ENCODE data around the gene TTC21A. TPM values are rescaled to one million over a fixed set of nuclear protein-coding genes. Genes with fewer than 3 reads are reported as not detected.

TTC21A gene
- total RNA-seq, 4 donors from 2014 or later, result 2.8 to 16.3 (median 6.1) TPM

GRCh38 chr3:39079530-39079929, 27.9 kb upstream of the TTC21A start:
- Histone ChIP-seq H3K4me1 (no peaks in the 10 kb centered on the region), H3K9me3 (no peaks in the 10 kb centered on the region), H3K27ac (no peak overlapping the region), H3K36me3 (no peaks in the 10 kb centered on the region), H3K4me3 (no peak overlapping the region), H3K27me3 (no peaks in the 10 kb centered on the region)
- TF ChIP-seq POLR2A (IDR thresholded peaks at IDR 0.05), result no peak
- TF ChIP-seq CTCF (IDR thresholded peaks at IDR 0.05), result no peak
- no peak for DNase-seq
- intact Hi-C loops (cut with DNase I; ENCODE audit: low total_unique reads), result no loop called here

GRCh38 chr3:39080026-39080425, 27.5 kb upstream of the TTC21A start:
- H3K4me3 ChIP-seq, result no peak overlapping the region
- H3K27ac ChIP-seq, result no peak overlapping the region
- no peaks in the 10 kb centered on the region for H3K27me3 ChIP-seq
- no peaks in the 10 kb centered on the region for H3K36me3 ChIP-seq
- DNase-seq, result no peak
- TF ChIP-seq POLR2A (IDR thresholded peaks at IDR 0.05) (no peak), CTCF (IDR thresholded peaks at IDR 0.05) (no peak)
- no peaks in the 10 kb centered on the region for H3K9me3 ChIP-seq
- H3K4me1 ChIP-seq, result no peaks in the 10 kb centered on the region
- intact Hi-C loops (cut with DNase I; ENCODE audit: low total_unique reads), result no loop called here

DNA sequence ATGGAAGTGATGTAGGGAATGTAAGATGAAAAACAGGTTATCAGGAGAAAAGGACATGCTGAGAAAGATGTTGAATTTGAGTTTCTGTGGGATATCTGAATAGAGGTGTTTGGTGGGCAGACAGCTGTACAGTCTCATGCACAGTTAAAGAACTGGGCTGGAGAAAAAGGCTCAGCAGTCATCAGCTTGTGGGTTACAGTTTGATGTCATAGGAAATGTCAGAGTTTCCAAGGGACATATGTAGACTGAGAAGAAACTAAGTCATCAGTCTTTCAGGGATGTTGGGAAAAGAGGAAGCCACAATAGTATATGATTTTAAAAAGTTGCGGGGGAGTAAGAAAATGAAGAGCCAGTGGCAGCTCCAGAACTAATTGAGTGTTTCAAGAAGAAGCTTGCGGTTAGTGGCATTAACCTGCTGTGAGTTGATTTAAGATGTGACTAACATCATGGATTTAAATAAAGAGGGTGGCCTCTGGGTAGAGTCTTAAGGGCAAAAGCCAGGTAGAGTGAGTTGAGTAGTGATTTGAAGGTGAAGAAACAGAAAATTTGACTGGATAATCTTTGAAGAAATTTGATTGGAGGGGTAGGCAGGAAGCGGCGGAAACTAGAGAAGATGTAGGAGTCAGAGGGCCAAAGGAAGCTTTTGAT, 24.7 kb upstream of the TTC21A start:
- no peak for DNase-seq
- intact Hi-C loops (cut with DNase I; ENCODE audit: low total_unique reads), result no loop called here

DNA sequence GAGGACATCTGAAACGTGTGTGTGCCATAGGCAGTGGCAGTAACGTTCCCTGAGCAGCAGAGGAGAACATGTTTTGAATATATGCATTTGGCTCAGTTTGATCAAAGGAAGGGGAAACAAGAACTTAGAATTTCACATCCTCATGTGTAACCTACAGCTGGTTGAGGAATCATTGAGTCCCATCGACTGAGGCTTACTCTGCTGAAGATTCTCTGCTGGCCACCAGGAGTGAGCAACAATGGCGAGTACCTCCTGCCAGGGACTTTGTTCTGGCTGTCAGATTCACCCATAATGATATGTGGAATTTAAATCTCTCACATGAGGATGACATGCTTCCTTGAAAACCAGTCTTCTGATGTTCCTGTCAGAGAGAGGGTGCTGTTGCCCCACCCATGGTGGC, 21.3 kb upstream of the TTC21A start:
- Histone ChIP-seq H3K4me1 (no peaks in the 10 kb centered on the region), H3K9me3 (no peaks in the 10 kb centered on the region), H3K27me3 (no peaks in the 10 kb centered on the region), H3K36me3 (peaks cover 0 to 3% of the 10 kb centered on the region in 2 donors), H3K27ac (no peak overlapping the region), H3K4me3 (no peak overlapping the region)
- DNase-seq, result no peak
- TF ChIP-seq POLR2A (IDR thresholded peaks at IDR 0.05), result no peak
- no peak for TF ChIP-seq CTCF (IDR thresholded peaks at IDR 0.05)
- intact Hi-C loops (cut with DNase I; ENCODE audit: low total_unique reads), result no loop called here

More for the DNA sequence above, 24.7 kb upstream of the TTC21A start:
- TF ChIP-seq CTCF (IDR thresholded peaks at IDR 0.05) (no peak), POLR2A (IDR thresholded peaks at IDR 0.05) (no peak)
- Histone ChIP-seq H3K27me3 (no peaks in the 10 kb centered on the region), H3K36me3 (peaks cover 0 to 3% of the 10 kb centered on the region in 2 donors), H3K9me3 (no peaks in the 10 kb centered on the region), H3K4me3 (no peak overlapping the region), H3K27ac (no peak overlapping the region), H3K4me1 (no peaks in the 10 kb centered on the region)

DNA sequence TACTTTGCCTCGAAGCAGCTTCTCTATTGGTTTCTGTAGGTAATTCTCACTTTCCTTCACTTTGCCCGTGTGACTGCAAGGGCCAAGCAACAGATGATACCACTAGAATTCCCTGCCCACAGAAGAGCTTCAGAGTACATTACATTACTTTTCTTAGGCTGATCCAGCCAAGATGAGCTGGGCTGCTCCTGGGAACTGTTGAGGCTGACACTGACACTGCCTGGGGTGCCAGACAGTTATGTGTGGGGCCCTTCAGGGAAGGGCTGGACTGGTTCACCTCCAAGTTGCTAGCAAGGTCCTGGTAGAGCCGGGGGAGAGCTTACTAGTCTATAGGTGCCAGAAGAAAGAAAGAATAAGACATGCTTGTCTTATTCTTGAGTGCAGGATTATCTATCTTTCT, 19.0 kb upstream of the TTC21A start:
- intact Hi-C loops (cut with DNase I; ENCODE audit: low total_unique reads), result no loop called here
- H3K9me3 ChIP-seq, result no peaks in the 10 kb centered on the region
- H3K27ac ChIP-seq, result peak overlapping the region in 1 of 2 donors; percentile 3

More for the DNA sequence above, 19.0 kb upstream of the TTC21A start:
- H3K4me3 ChIP-seq, result no peak overlapping the region
- H3K36me3 ChIP-seq, result peaks cover 0 to 3% of the 10 kb centered on the region in 2 donors
- H3K27me3 ChIP-seq, result no peaks in the 10 kb centered on the region
- TF ChIP-seq CTCF (IDR thresholded peaks at IDR 0.05) (no peak), POLR2A (IDR thresholded peaks at IDR 0.05) (no peak)
- H3K4me1 ChIP-seq, result no peaks in the 10 kb centered on the region
- no peak for DNase-seq
